Activated B cell treated with CpG ODN at 0.5 μM for 24 hours (primary cell): Measurements from ENCODE around the gene PDGFRB. TPM values are rescaled to one million over a fixed set of nuclear protein-coding genes. Genes with fewer than 3 reads are reported as not detected.
A peak's percentile ranks its signal among the peaks of the same experiment; 100 is the strongest.

ENCODE experiments used
- ATAC-seq: fragments of 200-7000 bp; cut with Tn5 transposase; one replicate; pipeline ENCODE4 v1.10.0; 2021; ENCODE audit warnings: low read depth, mild to moderate bottlenecking, moderate library complexity
- CTCF ChIA-PET: fragments of 350-600 bp; sonication (Branson Sonifier 250); formaldehyde crosslinking; loops from one replicate; lab custom pipeline; 2021; ENCODE audit warnings: antibody characterized with exemption; lab: Charles Lee
- POLR2A ChIA-PET: fragments of 350-600 bp; sonication (Branson Sonifier 250); formaldehyde crosslinking; loops from one replicate; lab custom pipeline; 2021; ENCODE audit warnings: antibody characterized with exemption; lab: Charles Lee
- DNase-seq: peaks from one replicate; pipeline ENCODE4 v3.0.0; 2022
- H3K27ac Mint-ChIP-seq: one replicate; pipeline ENCODE4 v1.8.0; 2020; ENCODE audit warnings: mixed read lengths
- H3K27me3 Mint-ChIP-seq: one replicate; pipeline ENCODE4 v1.8.0; 2021; ENCODE audit warnings: mixed read lengths
- H3K36me3 Mint-ChIP-seq: one replicate; pipeline ENCODE4 v1.8.0; 2021; ENCODE audit warnings: low read depth, mixed read lengths
- H3K4me1 Mint-ChIP-seq: one replicate; pipeline ENCODE4 v1.8.0; 2021; ENCODE audit warnings: mixed read lengths
- H3K4me3 Mint-ChIP-seq: one replicate; pipeline ENCODE4 v1.8.0; 2020; ENCODE audit warnings: mild to moderate bottlenecking, mixed read lengths
- H3K9me3 Mint-ChIP-seq: one replicate; pipeline ENCODE4 v1.8.0; 2020; ENCODE audit warnings: mixed read lengths
- CTCF ChIP-seq: fragments of 200-600 bp; IDR thresholded peaks from one replicate; pipeline ENCODE4 v1.8.0; 2022; ENCODE audit warnings: antibody characterized with exemption, mild to moderate bottlenecking
- intact Hi-C: fragments of 100-400 bp; cut with micrococcal nuclease; formaldehyde crosslinking; loops from one replicate; pipeline ENCODE4 v1.15.1; 2024
- total RNA-seq: library from RNA; stranded (reverse); gene quantifications from 2 replicates; pipeline ENCODE4 v1.2.3, GENCODE V29; 2022

The PDGFRB gene
- total RNA-seq, 1 donor from 2014 or later, result 1.8 TPM

- Mint-ChIP-seq H3K4me3 (no peak overlapping the region), H3K4me1 (no peaks in the 10 kb centered on the region), H3K27ac (no peak overlapping the region), H3K27me3 (peaks cover 2% of the 10 kb centered on the region), H3K36me3 (no peaks in the 10 kb centered on the region), H3K9me3 (no peaks in the 10 kb centered on the region)
- ATAC-seq (no peak), DNase-seq (no peak)
- ChIA-PET POLR2A (no interaction called here), CTCF (interaction anchor here (1.1 kb wide), 1 partner anchor 87 kb away, joined by 6 read pairs; no protein-coding TSS in a partner anchor)
- intact Hi-C loops, result loop anchor here (10.0 kb wide), 1 partner anchor 297 kb away; no protein-coding TSS in a partner anchor
- no peak for TF ChIP-seq CTCF
These were observed 24.2 kb downstream of the PDGFRB start for GRCh38 chr5:150131461-150131860.

- ChIA-PET CTCF (interaction anchor here (1.1 kb wide), 2 partner anchors 88 to 306 kb away, joined by 3 to 6 read pairs; no protein-coding TSS in a partner anchor), POLR2A (no interaction called here)
- TF ChIP-seq CTCF, result no peak
- intact Hi-C loops, result loop anchor here (1.0 to 10.0 kb wide), 4 partner anchors 88 to 306 kb away; no protein-coding TSS in a partner anchor
- no peak overlapping the region for H3K4me3 Mint-ChIP-seq
- ATAC-seq (no peak), DNase-seq (no peak)
- H3K4me1 Mint-ChIP-seq, result no peaks in the 10 kb centered on the region
- peaks cover under 1% of the 10 kb centered on the region for H3K27me3 Mint-ChIP-seq
- no peak overlapping the region for H3K27ac Mint-ChIP-seq
- no peaks in the 10 kb centered on the region for H3K36me3 Mint-ChIP-seq
- no peaks in the 10 kb centered on the region for H3K9me3 Mint-ChIP-seq
These were observed 25.1 kb downstream of the PDGFRB start for GRCh38 chr5:150130493-150130922.

- intact Hi-C loops, result loop anchor here (1.0 to 10.0 kb wide), 4 partner anchors 88 to 306 kb away; no protein-coding TSS in a partner anchor
- H3K27ac Mint-ChIP-seq, result no peak overlapping the region
- H3K4me1 Mint-ChIP-seq, result no peaks in the 10 kb centered on the region
- POLR2A ChIA-PET, result no interaction called here
- no peak overlapping the region for H3K4me3 Mint-ChIP-seq
- CTCF ChIA-PET, result interaction anchor here (1.1 kb wide), 2 partner anchors 88 to 306 kb away, joined by 3 to 6 read pairs; no protein-coding TSS in a partner anchor
- no peaks in the 10 kb centered on the region for H3K27me3 Mint-ChIP-seq
- peak; percentile 50 for TF ChIP-seq CTCF
- no peaks in the 10 kb centered on the region for H3K36me3 Mint-ChIP-seq
- no peaks in the 10 kb centered on the region for H3K9me3 Mint-ChIP-seq
- DNase-seq, result peak; percentile 29
- ATAC-seq, result peak; percentile 84
These were observed 25.7 kb downstream of the PDGFRB start for GRCh38 chr5:150129813-150130492.

- Mint-ChIP-seq H3K4me3 (no peak overlapping the region), H3K27me3 (no peaks in the 10 kb centered on the region), H3K9me3 (no peaks in the 10 kb centered on the region), H3K27ac (no peak overlapping the region), H3K4me1 (no peaks in the 10 kb centered on the region), H3K36me3 (no peaks in the 10 kb centered on the region)
- CTCF ChIA-PET, result no interaction called here
- no peak for DNase-seq
- TF ChIP-seq CTCF, result no peak
- ATAC-seq, result no peak
- POLR2A ChIA-PET, result no interaction called here
- intact Hi-C loops, result no loop called here
These were observed 26.2 kb downstream of the PDGFRB start for GRCh38 chr5:150129454-150129812.

- H3K4me3 Mint-ChIP-seq, result no peak overlapping the region
- H3K9me3 Mint-ChIP-seq, result no peaks in the 10 kb centered on the region
- POLR2A ChIA-PET, result no interaction called here
- intact Hi-C loops, result no loop called here
- no peak overlapping the region for H3K27ac Mint-ChIP-seq
- ATAC-seq (no peak), DNase-seq (no peak)
- TF ChIP-seq CTCF, result no peak
- CTCF ChIA-PET, result no interaction called here
- no peaks in the 10 kb centered on the region for H3K4me1 Mint-ChIP-seq
- no peaks in the 10 kb centered on the region for H3K36me3 Mint-ChIP-seq
- H3K27me3 Mint-ChIP-seq, result no peaks in the 10 kb centered on the region
These were observed 28.8 kb downstream of the PDGFRB start for GRCh38 chr5:150126921-150127265.
